LNCAP (cell line): ENCODE data around the gene TMPRSS13.

ENCODE experiments used
- CTCF ChIP-seq: fragments of 450-650 bp; IDR thresholded peaks from 2 replicates; pipeline ENCODE4 v1.5.1; 2017; ENCODE audit warnings: mild to moderate bottlenecking

TMPRSS13 gene

GRCh38 chr11:117866526-117866925 is 62.7 kb downstream of the TMPRSS13 start:
- TF ChIP-seq CTCF: no peak

GRCh38 chr11:117863383-117863782 is 65.8 kb downstream of the TMPRSS13 start:
- TF ChIP-seq CTCF: no peak

- no peak for TF ChIP-seq CTCF
These were observed 66.4 kb downstream of the TMPRSS13 start for GRCh38 chr11:117862753-117863152.

- no peak for TF ChIP-seq CTCF
These were observed 67.0 kb downstream of the TMPRSS13 start for GRCh38 chr11:117862019-117862725.

- no peak for TF ChIP-seq CTCF
These were observed 67.8 kb downstream of the TMPRSS13 start for GRCh38 chr11:117861151-117862018.

GRCh38 chr11:117860139-117860538 is 69.1 kb downstream of the TMPRSS13 start:
- TF ChIP-seq CTCF: no peak

DNA sequence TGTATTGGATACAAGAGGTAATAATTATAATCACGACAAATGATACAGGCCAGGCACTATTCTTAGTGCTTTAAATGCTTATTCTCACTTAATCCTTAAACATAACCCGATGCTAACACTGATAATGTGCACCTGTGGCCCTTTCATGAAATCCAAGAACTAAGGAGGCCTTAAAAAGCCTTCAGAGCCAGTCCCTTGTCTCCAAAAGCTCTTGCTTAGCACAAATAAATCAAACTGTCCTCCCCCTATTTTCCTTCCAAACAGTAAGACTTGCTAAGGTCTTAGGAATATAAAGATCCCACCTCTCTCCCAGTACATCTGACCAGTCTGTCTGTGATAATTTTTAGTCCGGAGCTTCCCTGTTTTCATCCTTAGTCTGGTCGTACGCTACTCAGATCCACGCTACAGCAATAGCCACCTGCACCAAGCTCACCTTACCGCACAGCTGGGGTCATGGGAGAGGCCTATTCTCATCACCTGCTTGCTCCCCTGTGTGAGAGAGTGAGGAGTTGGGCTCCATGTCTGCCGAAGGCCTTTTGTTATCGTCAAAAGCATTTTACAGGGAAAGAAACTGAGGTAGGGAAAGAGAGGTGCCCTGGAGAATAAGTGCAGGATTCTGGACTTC is 69.6 kb downstream of the TMPRSS13 start:
- TF ChIP-seq CTCF: no peak
